Endothelial cell of umbilical vein (primary cell): ENCODE measurements around the gene PACSIN2.

Experiments
- EZH2 ChIP-seq: IDR thresholded peaks from 2 replicates; pipeline ENCODE4 v1.6.1; 2012; ENCODE audit warnings: borderline replicate concordance, low read depth, mild to moderate bottlenecking, moderate library complexity, low read length, inconsistent platforms; ENCODE audit not compliant: severe bottlenecking
- FOS ChIP-seq: IDR thresholded peaks from 2 replicates; pipeline ENCODE4 v1.6.1; 2011; ENCODE audit warnings: mild to moderate bottlenecking, low read length, moderate library complexity, borderline replicate concordance; ENCODE audit not compliant: insufficient read depth
- GATA2 ChIP-seq: IDR thresholded peaks from 2 replicates; pipeline ENCODE4 v1.7.0; 2011; ENCODE audit warnings: low read depth, mild to moderate bottlenecking, moderate library complexity, mixed read lengths, low read length; ENCODE audit not compliant: insufficient read length, insufficient read depth
- MYC ChIP-seq: IDR thresholded peaks from one replicate; pipeline ENCODE4 v1.6.1; 2011; ENCODE audit warnings: mild to moderate bottlenecking, low read depth, low read length
- POLR2A ChIP-seq: IDR thresholded peaks from 2 replicates; pipeline ENCODE4 v1.6.1; 2012; ENCODE audit warnings: low read depth, mild to moderate bottlenecking, control low read depth, low read length
- POLR2AphosphoS5 ChIP-seq: IDR thresholded peaks from 2 replicates; pipeline ENCODE4 v1.6.1; 2012; ENCODE audit warnings: low read depth, mild to moderate bottlenecking, control low read depth, low read length, moderate library complexity; ENCODE audit not compliant: insufficient read depth
- TF ChIP-seq, protein P1 (sequence below), 2 donors: IDR thresholded peaks; 1 replicate in 1 of 2; 2 replicates in 1 of 2; pipeline ENCODE4 v1.5.1; 2011; ENCODE audit warnings: low read length in 2 of 2, mild to moderate bottlenecking in 2 of 2, moderate library complexity in 2 of 2, control low read depth in 1 of 2, inconsistent platforms in 1 of 2, low read depth in 1 of 2; ENCODE audit not compliant: insufficient read depth in 1 of 2; ENCODE audit errors: extremely low read depth in 1 of 2
- TF ChIP-seq, protein P2 (sequence below): IDR thresholded peaks from 2 replicates; pipeline ENCODE4 v1.6.1; 2011; ENCODE audit not compliant: insufficient read depth, insufficient read length

DNA sequence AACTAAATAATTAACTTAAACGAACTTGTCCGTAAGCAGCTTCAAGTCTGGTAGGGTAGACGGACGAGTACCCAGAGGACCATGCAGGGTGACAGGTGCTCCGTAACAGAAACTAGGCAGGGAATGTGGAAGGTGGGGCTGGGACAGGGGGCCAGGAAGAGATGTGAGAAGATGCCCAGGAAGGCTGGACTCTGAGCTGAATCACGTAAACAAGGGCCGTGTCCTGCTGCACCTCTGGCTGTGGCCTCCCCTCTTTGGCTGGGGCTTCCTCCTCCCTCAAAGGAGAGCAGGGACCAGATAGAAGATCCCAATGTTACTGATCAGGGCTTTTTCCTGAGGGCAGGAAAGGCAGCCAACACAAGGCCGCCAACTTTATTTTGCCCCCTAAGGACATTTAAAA is 47.9 kb downstream of the PACSIN2 start:
- TF ChIP-seq, protein P1, sequence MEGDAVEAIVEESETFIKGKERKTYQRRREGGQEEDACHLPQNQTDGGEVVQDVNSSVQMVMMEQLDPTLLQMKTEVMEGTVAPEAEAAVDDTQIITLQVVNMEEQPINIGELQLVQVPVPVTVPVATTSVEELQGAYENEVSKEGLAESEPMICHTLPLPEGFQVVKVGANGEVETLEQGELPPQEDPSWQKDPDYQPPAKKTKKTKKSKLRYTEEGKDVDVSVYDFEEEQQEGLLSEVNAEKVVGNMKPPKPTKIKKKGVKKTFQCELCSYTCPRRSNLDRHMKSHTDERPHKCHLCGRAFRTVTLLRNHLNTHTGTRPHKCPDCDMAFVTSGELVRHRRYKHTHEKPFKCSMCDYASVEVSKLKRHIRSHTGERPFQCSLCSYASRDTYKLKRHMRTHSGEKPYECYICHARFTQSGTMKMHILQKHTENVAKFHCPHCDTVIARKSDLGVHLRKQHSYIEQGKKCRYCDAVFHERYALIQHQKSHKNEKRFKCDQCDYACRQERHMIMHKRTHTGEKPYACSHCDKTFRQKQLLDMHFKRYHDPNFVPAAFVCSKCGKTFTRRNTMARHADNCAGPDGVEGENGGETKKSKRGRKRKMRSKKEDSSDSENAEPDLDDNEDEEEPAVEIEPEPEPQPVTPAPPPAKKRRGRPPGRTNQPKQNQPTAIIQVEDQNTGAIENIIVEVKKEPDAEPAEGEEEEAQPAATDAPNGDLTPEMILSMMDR (IDR thresholded peaks at IDR 0.05; ENCODE audit: extremely low read depth in 1 of 2, insufficient read depth in 1 of 2, low read depth in 1 of 2, low read length in 2 of 2) = no peak
- no peak for TF ChIP-seq POLR2A
- TF ChIP-seq POLR2AphosphoS5 = no peak
- no peak for TF ChIP-seq EZH2
- TF ChIP-seq, protein P2, sequence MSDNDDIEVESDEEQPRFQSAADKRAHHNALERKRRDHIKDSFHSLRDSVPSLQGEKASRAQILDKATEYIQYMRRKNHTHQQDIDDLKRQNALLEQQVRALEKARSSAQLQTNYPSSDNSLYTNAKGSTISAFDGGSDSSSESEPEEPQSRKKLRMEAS = no peak
- no peak for TF ChIP-seq MYC
- TF ChIP-seq GATA2 = no peak
- no peak for TF ChIP-seq FOS
